Activated CD8-positive, alpha-beta T cell treated with anti-CD3 and anti-CD28 coated beads for 36 hours (primary cell): Measurements from ENCODE around the gene S100PBP. TPM values are rescaled to one million over a fixed set of nuclear protein-coding genes. Genes with fewer than 3 reads are reported as not detected.

ENCODE experiments used
- ATAC-seq: fragments of 200-7000 bp; cut with Tn5 transposase; one replicate; pipeline ENCODE4 v1.10.0; 2021; ENCODE audit warnings: mild to moderate bottlenecking, moderate library complexity
- CTCF ChIA-PET: fragments of 350-600 bp; sonication (Branson Sonifier 250); formaldehyde crosslinking; loops from one replicate; lab custom pipeline; 2021; ENCODE audit warnings: antibody characterized with exemption; lab: Charles Lee
- POLR2A ChIA-PET: fragments of 350-600 bp; sonication (Branson Sonifier 250); formaldehyde crosslinking; loops from one replicate; lab custom pipeline; 2021; ENCODE audit warnings: antibody characterized with exemption; lab: Charles Lee
- DNase-seq: peaks from one replicate; pipeline ENCODE4 v3.0.0-alpha.2; 2020
- H3K27ac Mint-ChIP-seq: one replicate; pipeline ENCODE4 v1.8.0; 2021; ENCODE audit warnings: mild to moderate bottlenecking, mixed read lengths
- H3K27me3 Mint-ChIP-seq: one replicate; pipeline ENCODE4 v1.8.0; 2021; ENCODE audit warnings: mixed read lengths
- H3K36me3 Mint-ChIP-seq: one replicate; pipeline ENCODE4 v1.8.0; 2021; ENCODE audit warnings: low read depth, mixed read lengths
- H3K4me1 Mint-ChIP-seq: one replicate; pipeline ENCODE4 v1.8.0; 2021; ENCODE audit warnings: low read depth, mixed read lengths
- H3K4me3 Mint-ChIP-seq: one replicate; pipeline ENCODE4 v1.8.0; 2021; ENCODE audit warnings: mild to moderate bottlenecking, moderate library complexity, mixed read lengths
- H3K9me3 Mint-ChIP-seq: one replicate; pipeline ENCODE4 v1.8.0; 2021; ENCODE audit warnings: mixed read lengths
- CTCF ChIP-seq: fragments of 200-600 bp; IDR thresholded peaks from one replicate; pipeline ENCODE4 v1.8.0; 2022; ENCODE audit warnings: antibody characterized with exemption, mild to moderate bottlenecking
- intact Hi-C: fragments of 100-400 bp; cut with micrococcal nuclease; formaldehyde crosslinking; loops from one replicate; pipeline ENCODE4 v1.10.0; 2022
- total RNA-seq, 2 experiments: library from RNA; stranded (reverse); gene quantifications; one replicate each; pipeline ENCODE4 v1.2.3, GENCODE V29; 2021

S100PBP gene
- total RNA-seq, 2 experiments from 2014 or later = 25.7 to 27.3 TPM

- POLR2A ChIA-PET = interaction anchor here (1.6 kb wide), 1 partner anchor 21 kb away, joined by 4 read pairs; no protein-coding TSS in a partner anchor
Measured at GRCh38 chr1:32770741-32771548, 46.5 kb upstream of the S100PBP start.

GRCh38 chr1:32771561-32772280, 45.7 kb upstream of the S100PBP start:
- Mint-ChIP-seq H3K27ac (no peak overlapping the region), H3K36me3 (peaks cover 21% of the 10 kb centered on the region), H3K4me1 (peaks cover 16% of the 10 kb centered on the region), H3K27me3 (no peaks in the 10 kb centered on the region), H3K4me3 (no peak overlapping the region), H3K9me3 (no peaks in the 10 kb centered on the region)
- TF ChIP-seq CTCF = no peak
- ChIA-PET POLR2A (interaction anchor here (0.8 to 3.1 kb wide), 8 partner anchors 7 to 104 kb away, joined by 3 to 11 read pairs (median 4); no protein-coding TSS in a partner anchor), CTCF (interaction anchor here (1.0 to 13.2 kb wide), 16 partner anchors 9 to 251 kb away, joined by 3 to 197 read pairs (median 8); no protein-coding TSS in a partner anchor)
- DNase-seq (no peak), ATAC-seq (no peak)
- intact Hi-C loops = no loop called here

More at GRCh38 chr1:32770741-32771548, 46.5 kb upstream of the S100PBP start:
- DNase-seq = no peak
- Mint-ChIP-seq H3K27ac (no peak overlapping the region), H3K27me3 (no peaks in the 10 kb centered on the region), H3K36me3 (peaks cover 17% of the 10 kb centered on the region), H3K9me3 (no peaks in the 10 kb centered on the region), H3K4me3 (no peak overlapping the region), H3K4me1 (peaks cover 14% of the 10 kb centered on the region)
- intact Hi-C loops = no loop called here
- TF ChIP-seq CTCF = no peak
- ATAC-seq = no peak
- CTCF ChIA-PET = interaction anchor here (1.0 to 13.2 kb wide), 2 partner anchors 25 to 60 kb away, joined by 3 to 197 read pairs; no protein-coding TSS in a partner anchor

- ChIA-PET POLR2A (interaction anchor here (0.7 to 3.1 kb wide), 12 partner anchors 8 to 103 kb away, joined by 3 to 11 read pairs (median 4); partner anchors contain the start of gene YARS1), CTCF (interaction anchor here (0.7 to 13.2 kb wide), 28 partner anchors 10 to 365 kb away, joined by 3 to 197 read pairs (median 4); no protein-coding TSS in a partner anchor)
- Mint-ChIP-seq H3K36me3 (peaks cover 21% of the 10 kb centered on the region), H3K4me3 (no peak overlapping the region), H3K27me3 (no peaks in the 10 kb centered on the region), H3K9me3 (no peaks in the 10 kb centered on the region), H3K4me1 (peaks cover 16% of the 10 kb centered on the region), H3K27ac (no peak overlapping the region)
- peak; percentile 4 for ATAC-seq
- intact Hi-C loops = no loop called here
- DNase-seq = no peak
- no peak for TF ChIP-seq CTCF
Measured at GRCh38 chr1:32772281-32773017, 45.0 kb upstream of the S100PBP start.

- peaks cover 16% of the 10 kb centered on the region for H3K4me1 Mint-ChIP-seq
- H3K4me3 Mint-ChIP-seq = no peak overlapping the region
- peaks cover 28% of the 10 kb centered on the region for H3K36me3 Mint-ChIP-seq
- H3K9me3 Mint-ChIP-seq = no peaks in the 10 kb centered on the region
- ATAC-seq (peak; percentile 82), DNase-seq (peak; percentile 86)
- H3K27me3 Mint-ChIP-seq = no peaks in the 10 kb centered on the region
- H3K27ac Mint-ChIP-seq = peak overlapping the region; percentile 19
- POLR2A ChIA-PET = interaction anchor here (0.7 to 3.1 kb wide), 14 partner anchors 9 to 70 kb away, joined by 3 to 11 read pairs (median 4); partner anchors contain the start of gene YARS1
- CTCF ChIA-PET = interaction anchor here (0.7 to 13.2 kb wide), 30 partner anchors 9 to 366 kb away, joined by 3 to 197 read pairs (median 4); no protein-coding TSS in a partner anchor
- intact Hi-C loops = no loop called here
- peak; percentile 92 for TF ChIP-seq CTCF
Measured at GRCh38 chr1:32773018-32773763, 44.3 kb upstream of the S100PBP start.
